Epithelial cell of proximal tubule (primary cell): ENCODE measurements around the gene TGFB2. TPM values are rescaled to one million over a fixed set of nuclear protein-coding genes. Genes with fewer than 3 reads are reported as not detected.
"Not testable (repeated sequence)": the region's sequence is repeated elsewhere in the genome, so short reads cannot be mapped to it uniquely, and the experiment has no call there.

Experiments used
- DNase-seq: peaks from one replicate; pipeline ENCODE4 v3.0.0-alpha.2; 2011; ENCODE audit warnings: low read depth
- H3K4me3 ChIP-seq: 2 replicates; pipeline ENCODE4 v1.5.1; 2011; ENCODE audit warnings: low read depth, mild to moderate bottlenecking, low read length
- CTCF ChIP-seq: conservative IDR thresholded peaks from 2 replicates; pipeline ENCODE4 v1.5.1; 2012; ENCODE audit warnings: low read depth, mild to moderate bottlenecking, low read length
- total RNA-seq: library from RNA; depleted of rRNA; stranded (reverse); fragments of >200 nt; gene quantifications from 2 replicates; pipeline ENCODE4 v1.2.3, GENCODE V29; 2015

Gene TGFB2
- total RNA-seq, 1 donor from 2014 or later: 33.7 TPM

GRCh38 chr1:218315638-218316037 is 29.5 kb upstream of the TGFB2 start:
- DNase-seq: no peak
- H3K4me3 ChIP-seq: no peak overlapping the region
- no peak for TF ChIP-seq CTCF

GRCh38 chr1:218317061-218317460 is 28.1 kb upstream of the TGFB2 start:
- no peak for DNase-seq
- TF ChIP-seq CTCF: no peak

GRCh38 chr1:218320182-218320581 is 25.0 kb upstream of the TGFB2 start:
- not testable (repeated sequence) for DNase-seq, H3K4me3 ChIP-seq

More at GRCh38 chr1:218317061-218317460, 28.1 kb upstream of the TGFB2 start:
- H3K4me3 ChIP-seq: no peak overlapping the region

- DNase-seq: no peak
- no peak overlapping the region for H3K4me3 ChIP-seq
- TF ChIP-seq CTCF: no peak
Observed at GRCh38 chr1:218322762-218323161, 22.4 kb upstream of the TGFB2 start.

GRCh38 chr1:218323568-218324225 is 21.4 kb upstream of the TGFB2 start:
- DNase-seq: no peak
- TF ChIP-seq CTCF: no peak
- H3K4me3 ChIP-seq: no peak overlapping the region

- no peak for DNase-seq
- H3K4me3 ChIP-seq: no peak overlapping the region
- TF ChIP-seq CTCF: no peak
Observed at GRCh38 chr1:218324226-218324580, 20.9 kb upstream of the TGFB2 start.

- no peak for DNase-seq
- no peak overlapping the region for H3K4me3 ChIP-seq
- TF ChIP-seq CTCF: no peak
Observed at GRCh38 chr1:218328769-218329168, 16.4 kb upstream of the TGFB2 start.
